ENCODE results near the gene MAF. TPM values are rescaled to one million over a fixed set of nuclear protein-coding genes. Genes with fewer than 3 reads are reported as not detected.

The MAF gene
- total and polyA plus RNA-seq, 2 of the 13 experiments (the other 11 are each of a cell fraction or from before 2014, with no cell fraction given): 0.07 to 0.31 TPM

DNA sequence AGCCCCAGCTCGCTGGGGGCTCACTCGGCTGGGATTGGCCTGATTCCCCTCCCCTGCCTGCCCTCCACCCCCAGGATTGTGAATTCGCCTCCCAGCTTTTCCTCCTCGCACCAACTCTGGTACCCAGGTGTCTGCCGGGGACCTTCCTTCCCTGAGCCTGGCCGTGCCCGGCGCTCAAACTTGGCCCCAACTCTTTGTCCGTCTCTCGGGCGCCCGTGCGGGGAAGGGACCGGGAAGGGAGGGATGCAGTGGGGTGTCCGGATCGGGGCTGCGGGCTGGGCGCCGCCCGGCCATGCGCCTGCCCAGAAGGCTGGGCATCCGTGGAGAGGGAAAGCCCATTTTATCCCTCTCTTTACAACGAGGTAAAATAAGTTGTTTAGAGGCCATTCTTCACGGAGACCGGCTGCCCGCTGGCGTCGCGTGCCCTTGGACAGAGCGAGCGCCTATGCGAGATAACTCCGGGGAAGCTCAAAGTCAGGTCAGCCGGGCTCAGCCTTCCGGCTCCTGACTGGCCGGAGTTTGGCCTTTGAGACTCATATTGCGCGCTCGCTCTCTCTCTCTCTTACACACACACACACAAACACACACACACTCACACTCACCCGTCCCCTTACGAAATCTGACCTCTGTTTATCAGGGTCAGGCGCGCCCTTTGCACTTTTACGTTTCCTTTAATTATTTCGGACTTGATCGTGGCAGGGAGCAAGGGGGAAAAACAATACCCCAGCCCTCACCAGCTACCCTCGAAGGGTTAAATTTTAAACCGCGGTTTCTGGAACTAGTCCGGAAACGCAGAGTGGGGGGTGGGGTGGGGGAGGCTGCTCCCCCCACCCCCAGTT is 774 bp upstream of the MAF start (continued):
- no peak for TF ChIP-seq RAD51 (IDR thresholded peaks at IDR 0.05; ENCODE audit: borderline replicate concordance)
- no peak for TF ChIP-seq STAG1 (CRISPR knock-in tag; IDR thresholded peaks at IDR 0.05)
- TF ChIP-seq ZNF761 (CRISPR knock-in tag; conservative IDR thresholded peaks at IDR 0.05): 0 out of 2 replicates have a peak, but pooled peaks have one; percentile 53
- TF ChIP-seq ZNF879 (CRISPR knock-in tag; IDR thresholded peaks at IDR 0.05): no peak
- TF ChIP-seq ZNF777 (CRISPR knock-in tag; IDR thresholded peaks at IDR 0.05): peak; percentile 59; the same call in 1 of the 2 replicates
- peak; percentile 80 for TF ChIP-seq ZNF781 (CRISPR knock-in tag; IDR thresholded peaks at IDR 0.05; ENCODE audit: borderline replicate concordance, not compliant biosample characterization)
- TF ChIP-seq ZNF225 (CRISPR knock-in tag; IDR thresholded peaks at IDR 0.05): no peak
- TF ChIP-seq SMC3 (IDR thresholded peaks at IDR 0.05; ENCODE audit: low read length): no peak
- no peak for TF ChIP-seq ZNF136 (CRISPR knock-in tag; IDR thresholded peaks at IDR 0.05; ENCODE audit: low read depth)
- TF ChIP-seq, protein P1, sequence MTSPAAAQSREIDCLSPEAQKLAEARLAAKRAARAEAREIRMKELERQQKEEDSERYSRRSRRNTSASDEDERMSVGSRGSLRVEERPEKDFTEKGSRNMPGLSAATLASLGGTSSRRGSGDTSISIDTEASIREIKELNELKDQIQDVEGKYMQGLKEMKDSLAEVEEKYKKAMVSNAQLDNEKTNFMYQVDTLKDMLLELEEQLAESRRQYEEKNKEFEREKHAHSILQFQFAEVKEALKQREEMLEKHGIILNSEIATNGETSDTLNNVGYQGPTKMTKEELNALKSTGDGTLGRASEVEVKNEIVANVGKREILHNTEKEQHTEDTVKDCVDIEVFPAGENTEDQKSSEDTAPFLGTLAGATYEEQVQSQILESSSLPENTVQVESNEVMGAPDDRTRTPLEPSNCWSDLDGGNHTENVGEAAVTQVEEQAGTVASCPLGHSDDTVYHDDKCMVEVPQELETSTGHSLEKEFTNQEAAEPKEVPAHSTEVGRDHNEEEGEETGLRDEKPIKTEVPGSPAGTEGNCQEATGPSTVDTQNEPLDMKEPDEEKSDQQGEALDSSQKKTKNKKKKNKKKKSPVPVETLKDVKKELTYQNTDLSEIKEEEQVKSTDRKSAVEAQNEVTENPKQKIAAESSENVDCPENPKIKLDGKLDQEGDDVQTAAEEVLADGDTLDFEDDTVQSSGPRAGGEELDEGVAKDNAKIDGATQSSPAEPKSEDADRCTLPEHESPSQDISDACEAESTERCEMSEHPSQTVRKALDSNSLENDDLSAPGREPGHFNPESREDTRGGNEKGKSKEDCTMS (CRISPR knock-in tag; conservative IDR thresholded peaks at IDR 0.05): no peak
- TF ChIP-seq SPEN (CRISPR knock-in tag; IDR thresholded peaks at IDR 0.05; ENCODE audit: low read depth): peak; percentile 53; the same call in 1 of the 2 replicates
- TF ChIP-seq JUND (CRISPR knock-in tag; IDR thresholded peaks at IDR 0.05): 0 out of 2 replicates have a peak, but pooled peaks have one; percentile 36
- TF ChIP-seq ZNF501 (CRISPR knock-in tag; IDR thresholded peaks at IDR 0.05): peak; percentile 47; the same call in 1 of the 2 replicates
- peak; percentile 40; the same call in 1 of the 2 replicates for TF ChIP-seq HIVEP1 (CRISPR knock-in tag; IDR thresholded peaks at IDR 0.05)
- no peak for TF ChIP-seq HCFC1 (IDR thresholded peaks at IDR 0.05; ENCODE audit: low read depth, low read length)
- no peak for TF ChIP-seq RFX1 (IDR thresholded peaks at IDR 0.05)
- TF ChIP-seq, protein P2, sequence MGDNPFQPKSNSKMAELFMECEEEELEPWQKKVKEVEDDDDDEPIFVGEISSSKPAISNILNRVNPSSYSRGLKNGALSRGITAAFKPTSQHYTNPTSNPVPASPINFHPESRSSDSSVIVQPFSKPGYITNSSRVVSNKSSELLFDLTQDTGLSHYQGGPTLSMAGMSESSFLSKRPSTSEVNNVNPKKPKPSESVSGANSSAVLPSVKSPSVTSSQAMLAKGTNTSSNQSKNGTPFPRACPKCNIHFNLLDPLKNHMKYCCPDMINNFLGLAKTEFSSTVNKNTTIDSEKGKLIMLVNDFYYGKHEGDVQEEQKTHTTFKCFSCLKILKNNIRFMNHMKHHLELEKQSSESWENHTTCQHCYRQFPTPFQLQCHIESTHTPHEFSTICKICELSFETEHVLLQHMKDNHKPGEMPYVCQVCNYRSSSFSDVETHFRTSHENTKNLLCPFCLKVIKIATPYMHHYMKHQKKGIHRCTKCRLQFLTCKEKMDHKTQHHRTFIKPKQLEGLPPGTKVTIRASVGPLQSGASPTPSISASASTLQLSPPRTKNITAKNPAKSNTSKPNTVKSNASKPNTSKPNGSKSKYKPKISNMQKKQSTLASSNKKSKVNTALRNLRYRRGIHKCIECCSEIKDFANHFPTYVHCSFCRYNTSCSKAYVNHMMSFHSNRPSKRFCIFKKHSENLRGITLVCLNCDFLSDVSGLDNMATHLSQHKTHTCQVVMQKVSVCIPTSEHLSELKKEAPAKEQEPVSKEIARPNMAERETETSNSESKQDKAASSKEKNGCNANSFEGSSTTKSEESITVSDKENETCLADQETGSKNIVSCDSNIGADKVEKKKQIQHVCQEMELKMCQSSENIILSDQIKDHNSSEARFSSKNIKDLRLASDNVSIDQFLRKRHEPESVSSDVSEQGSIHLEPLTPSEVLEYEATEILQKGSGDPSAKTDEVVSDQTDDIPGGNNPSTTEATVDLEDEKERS (CRISPR knock-in tag; IDR thresholded peaks at IDR 0.05): 0 out of 2 replicates have a peak, but pooled peaks have one; percentile 58
- TF ChIP-seq, protein P3, sequence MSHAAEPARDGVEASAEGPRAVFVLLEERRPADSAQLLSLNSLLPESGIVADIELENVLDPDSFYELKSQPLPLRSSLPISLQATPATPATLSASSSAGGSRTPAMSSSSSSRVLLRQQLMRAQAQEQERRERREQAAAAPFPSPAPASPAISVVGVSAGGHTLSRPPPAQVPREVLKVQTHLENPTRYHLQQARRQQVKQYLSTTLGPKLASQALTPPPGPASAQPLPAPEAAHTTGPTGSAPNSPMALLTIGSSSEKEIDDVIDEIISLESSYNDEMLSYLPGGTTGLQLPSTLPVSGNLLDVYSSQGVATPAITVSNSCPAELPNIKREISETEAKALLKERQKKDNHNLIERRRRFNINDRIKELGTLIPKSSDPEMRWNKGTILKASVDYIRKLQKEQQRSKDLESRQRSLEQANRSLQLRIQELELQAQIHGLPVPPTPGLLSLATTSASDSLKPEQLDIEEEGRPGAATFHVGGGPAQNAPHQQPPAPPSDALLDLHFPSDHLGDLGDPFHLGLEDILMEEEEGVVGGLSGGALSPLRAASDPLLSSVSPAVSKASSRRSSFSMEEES (CRISPR knock-in tag; IDR thresholded peaks at IDR 0.05): no peak
- TF ChIP-seq ZNF549 (CRISPR knock-in tag; IDR thresholded peaks at IDR 0.05): no peak
- TF ChIP-seq, protein P4, sequence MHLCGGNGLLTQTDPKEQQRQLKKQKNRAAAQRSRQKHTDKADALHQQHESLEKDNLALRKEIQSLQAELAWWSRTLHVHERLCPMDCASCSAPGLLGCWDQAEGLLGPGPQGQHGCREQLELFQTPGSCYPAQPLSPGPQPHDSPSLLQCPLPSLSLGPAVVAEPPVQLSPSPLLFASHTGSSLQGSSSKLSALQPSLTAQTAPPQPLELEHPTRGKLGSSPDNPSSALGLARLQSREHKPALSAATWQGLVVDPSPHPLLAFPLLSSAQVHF (CRISPR knock-in tag; IDR thresholded peaks at IDR 0.05): no peak
- TF ChIP-seq ZFP36L1 (CRISPR knock-in tag; IDR thresholded peaks at IDR 0.05): no peak
